GM18505 (cell line): ENCODE data around the gene FKBP14.
A peak's percentile ranks its signal among the peaks of the same experiment; 100 is the strongest.

Experiments
- ATAC-seq: cut with Tn5 transposase; IDR thresholded peaks from one replicate; pipeline ENCODE4 v1.9.1; 2021; ENCODE audit not compliant: unreplicated experiment
- POLR2A ChIP-seq: IDR thresholded peaks from 4 replicates; pipeline ENCODE4 v1.6.1; 2011; ENCODE audit warnings: borderline replicate concordance; ENCODE audit not compliant: insufficient read depth, insufficient read length; ENCODE audit errors: extremely low read depth

FKBP14 gene

DNA sequence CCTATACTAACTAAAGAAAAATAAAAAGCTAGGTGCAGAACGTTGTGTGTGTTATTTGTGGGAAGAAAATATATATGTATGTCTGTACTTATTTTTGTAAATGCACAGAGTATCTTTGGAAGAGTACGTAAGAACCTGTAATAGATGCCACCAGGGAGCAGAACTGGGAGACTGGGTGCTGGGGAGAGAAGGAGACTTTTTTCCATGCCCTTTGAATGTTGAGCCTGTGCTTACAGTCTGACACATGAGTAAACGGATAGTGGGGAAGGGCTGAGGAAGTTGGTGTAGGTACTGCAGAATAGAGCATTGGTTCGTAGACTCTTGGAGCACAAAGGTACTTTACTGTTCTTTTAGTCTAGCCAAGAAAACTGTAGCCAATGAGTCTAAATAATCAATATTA is 35.6 kb downstream of the FKBP14 start:
- no peak for TF ChIP-seq POLR2A
- ATAC-seq = no peak

GRCh38 chr7:29989257-29989995 is 37.1 kb downstream of the FKBP14 start, which contains the start of gene SCRN1:
TSS of gene SCRN1 (minus strand) at chr7:29989801. CDS start at chr7:29969067, 20,734 bp downstream.
- peak; percentile 44 for ATAC-seq
- peak; percentile 71 for TF ChIP-seq POLR2A

- no peak for TF ChIP-seq POLR2A
- ATAC-seq = peak; percentile 28
Measured at GRCh38 chr7:29988424-29989256, 37.9 kb downstream of the FKBP14 start.

DNA sequence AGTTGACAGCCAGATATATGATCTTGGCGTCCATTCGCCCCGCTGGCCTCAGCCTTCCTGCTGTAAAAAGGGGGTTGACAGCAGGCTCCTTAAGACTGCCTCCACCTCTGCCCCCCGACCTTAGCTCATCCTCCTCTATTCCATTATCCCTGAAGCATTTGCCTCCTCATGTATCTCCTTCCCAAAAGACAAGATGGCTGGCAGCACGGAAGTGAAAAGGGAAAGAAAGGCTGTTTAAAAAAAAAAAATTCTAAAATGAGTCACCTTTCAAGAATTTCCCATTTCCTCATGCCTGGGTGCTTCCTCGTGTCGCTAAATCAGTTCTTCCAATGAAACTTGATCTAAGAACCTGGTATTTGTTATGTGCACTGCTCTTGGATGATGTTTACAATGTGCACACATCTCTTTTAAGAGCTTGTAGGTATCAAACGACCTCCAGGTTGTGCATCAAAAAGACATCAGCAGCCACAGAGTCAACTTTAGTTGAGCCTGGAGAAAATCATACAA is 38.6 kb downstream of the FKBP14 start:
- TF ChIP-seq POLR2A = no peak
- ATAC-seq = no peak

DNA sequence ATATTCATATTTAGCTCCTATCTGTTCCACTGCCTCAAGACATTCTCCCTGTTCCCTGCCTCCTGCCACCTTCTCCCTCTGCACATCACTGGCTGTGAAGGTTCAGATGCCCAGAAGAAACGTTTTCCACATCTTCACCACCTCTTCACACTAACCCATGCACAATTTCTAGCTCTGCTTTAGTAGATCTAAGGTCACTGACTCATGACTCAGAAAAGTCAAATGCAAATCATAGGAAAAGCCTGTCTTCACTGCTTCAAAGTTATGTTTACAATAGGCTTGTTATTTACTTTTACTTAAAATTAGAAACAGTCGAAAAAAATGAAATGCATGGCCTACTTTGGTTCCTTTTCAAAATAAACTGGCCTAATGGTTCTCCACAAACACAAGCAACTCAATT is 39.4 kb downstream of the FKBP14 start:
- no peak for ATAC-seq
- TF ChIP-seq POLR2A = peak; percentile 19

- no peak for ATAC-seq
Measured at GRCh38 chr7:29980151-29980550, 46.4 kb downstream of the FKBP14 start.

DNA sequence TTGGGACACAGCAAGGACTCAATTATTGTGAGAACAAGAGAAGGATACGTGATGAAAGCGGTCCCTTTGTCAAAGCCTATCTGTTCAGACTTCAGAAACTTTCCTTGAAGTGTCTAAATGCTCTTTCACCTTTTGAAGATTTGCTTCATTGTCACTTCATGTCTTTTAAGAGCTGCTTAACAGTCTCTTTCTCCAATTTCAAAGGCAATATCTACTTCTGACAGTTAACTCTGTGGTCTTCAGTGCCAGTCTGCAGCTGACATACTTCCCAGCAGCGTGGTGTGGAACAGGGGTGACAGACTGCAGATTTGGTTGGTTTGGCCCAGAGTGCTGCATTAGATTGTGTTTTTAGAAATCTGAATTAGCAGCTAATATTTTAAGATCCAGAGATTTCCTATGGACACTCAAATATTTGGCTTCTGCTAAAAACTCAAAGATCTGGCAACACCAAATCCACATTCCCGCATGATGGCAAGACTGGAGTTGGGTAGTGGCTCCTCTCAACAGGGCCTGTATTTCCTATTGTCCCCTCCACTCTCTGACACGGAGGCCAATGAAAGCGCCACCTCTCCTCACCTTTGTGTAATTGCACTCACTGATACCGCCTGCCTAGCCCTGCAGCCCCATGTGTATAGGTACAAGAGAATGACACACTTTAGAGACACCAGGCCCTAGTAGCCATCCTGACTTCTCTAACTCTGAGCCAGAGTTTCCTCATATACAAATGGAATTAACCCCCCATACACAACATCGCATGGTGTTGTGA is 48.4 kb downstream of the FKBP14 start:
- no peak for TF ChIP-seq POLR2A
- ATAC-seq = no peak

More at GRCh38 chr7:29980151-29980550, 46.4 kb downstream of the FKBP14 start:
- no peak for TF ChIP-seq POLR2A

GRCh38 chr7:29976673-29977415 is 49.7 kb downstream of the FKBP14 start:
- ATAC-seq = no peak
- TF ChIP-seq POLR2A = no peak

GRCh38 chr7:29976266-29976665 is 50.2 kb downstream of the FKBP14 start:
- TF ChIP-seq POLR2A = no peak
- ATAC-seq = no peak

GRCh38 chr7:29975561-29975960 is 50.9 kb downstream of the FKBP14 start:
- no peak for ATAC-seq
- TF ChIP-seq POLR2A = no peak

GRCh38 chr7:29974286-29974685 is 52.2 kb downstream of the FKBP14 start:
- no peak for TF ChIP-seq POLR2A

DNA sequence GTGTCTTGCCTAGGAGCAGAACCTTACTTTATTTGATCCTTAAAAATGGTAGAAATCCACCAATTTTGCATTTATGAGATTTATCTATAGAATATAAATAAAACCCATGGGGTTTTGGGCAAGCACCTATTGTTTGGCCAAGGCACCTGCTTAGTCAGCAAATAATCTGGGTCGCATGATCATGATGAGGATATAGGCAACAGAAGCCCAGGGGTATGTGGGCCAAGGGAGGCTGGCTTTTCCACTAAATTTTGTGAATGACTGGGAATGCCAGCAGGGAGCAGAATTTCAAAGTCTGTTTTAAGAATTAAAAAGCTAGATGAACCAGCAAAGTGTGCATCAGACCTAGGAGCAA is 54.2 kb downstream of the FKBP14 start:
- no peak for TF ChIP-seq POLR2A
- no peak for ATAC-seq

More at GRCh38 chr7:29974286-29974685, 52.2 kb downstream of the FKBP14 start:
- no peak for ATAC-seq
